GM11168 (cell line): ENCODE measurements around the gene TBX6.

Experiments
- in situ Hi-C: fragments of 300-500 bp; cut with MboI; formaldehyde crosslinking; loops from one replicate; pipeline ENCODE4 v1.12.0; 2022; ENCODE audit warnings: low sequenced_read_pairs; ENCODE audit not compliant: unreplicated experiment

The TBX6 gene

DNA sequence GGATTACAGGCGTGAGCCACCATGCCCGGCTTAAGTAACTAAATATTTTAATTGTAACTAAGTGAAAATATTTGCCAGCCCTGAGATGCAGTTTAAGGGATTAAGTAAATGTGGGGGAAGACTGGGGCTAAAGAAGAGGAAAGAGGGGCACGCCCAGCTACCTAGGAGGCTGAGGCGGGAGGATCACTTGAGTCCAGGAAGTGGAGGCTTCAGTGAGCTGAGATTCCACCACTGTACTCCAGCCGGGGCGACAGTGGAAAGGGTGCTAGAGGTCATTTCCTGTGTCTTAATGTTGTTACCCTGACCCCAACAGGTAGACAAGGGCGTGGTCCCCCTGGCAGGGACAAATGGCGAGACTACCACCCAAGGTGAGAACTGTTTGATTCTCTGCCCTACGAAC is 23.4 kb downstream of the TBX6 start:
- in situ Hi-C loops, result no loop called here

DNA sequence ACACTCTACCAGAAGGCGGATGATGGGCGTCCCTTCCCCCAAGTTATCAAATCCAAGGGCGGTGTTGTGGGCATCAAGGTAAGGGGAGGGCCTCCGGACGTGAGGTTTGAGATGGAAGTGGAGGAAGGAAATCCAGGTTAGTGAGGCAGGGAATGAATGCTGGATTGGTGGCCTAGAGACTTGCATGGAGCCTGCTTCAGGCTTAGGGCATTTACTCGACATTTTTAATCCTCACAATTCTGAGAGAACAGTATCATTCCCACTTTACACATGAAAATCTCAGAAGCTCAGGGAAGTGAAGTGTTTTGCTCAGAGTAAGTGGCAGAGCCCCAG is 24.2 kb downstream of the TBX6 start:
- in situ Hi-C loops, result no loop called here

DNA sequence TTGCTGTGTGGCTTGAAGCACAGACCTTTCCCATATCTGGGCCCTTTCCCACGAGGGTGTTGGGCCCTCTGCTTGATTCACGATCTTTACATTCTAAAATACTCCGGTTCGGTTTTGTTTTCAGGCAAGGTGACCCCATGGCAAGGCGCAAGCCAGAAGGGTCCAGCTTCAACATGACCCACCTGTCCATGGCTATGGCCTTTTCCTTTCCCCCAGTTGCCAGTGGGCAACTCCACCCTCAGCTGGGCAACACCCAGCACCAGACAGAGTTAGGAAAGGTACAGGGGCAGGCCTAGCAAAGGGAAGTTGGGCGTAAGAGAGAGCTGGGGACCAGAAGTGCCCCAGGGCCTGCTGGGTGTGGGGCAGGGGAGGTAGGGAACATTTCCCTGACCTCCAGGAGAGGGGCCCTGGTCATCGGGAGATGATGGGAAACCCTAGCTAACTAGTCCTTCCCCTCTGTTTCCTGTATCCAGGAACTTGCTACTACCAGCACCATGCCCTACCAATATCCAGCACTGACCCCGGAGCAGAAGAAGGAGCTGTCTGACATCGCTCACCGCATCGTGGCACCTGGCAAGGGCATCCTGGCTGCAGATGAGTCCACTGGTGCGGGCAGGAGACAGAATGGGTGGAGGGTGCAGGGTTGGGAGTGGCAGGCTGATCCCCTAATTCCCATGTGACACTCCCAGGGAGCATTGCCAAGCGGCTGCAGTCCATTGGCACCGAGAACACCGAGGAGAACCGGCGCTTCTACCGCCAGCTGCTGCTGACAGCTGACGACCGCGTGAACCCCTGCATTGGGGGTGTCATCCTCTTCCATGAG is 24.8 kb downstream of the TBX6 start:
- in situ Hi-C loops, result no loop called here

DNA sequence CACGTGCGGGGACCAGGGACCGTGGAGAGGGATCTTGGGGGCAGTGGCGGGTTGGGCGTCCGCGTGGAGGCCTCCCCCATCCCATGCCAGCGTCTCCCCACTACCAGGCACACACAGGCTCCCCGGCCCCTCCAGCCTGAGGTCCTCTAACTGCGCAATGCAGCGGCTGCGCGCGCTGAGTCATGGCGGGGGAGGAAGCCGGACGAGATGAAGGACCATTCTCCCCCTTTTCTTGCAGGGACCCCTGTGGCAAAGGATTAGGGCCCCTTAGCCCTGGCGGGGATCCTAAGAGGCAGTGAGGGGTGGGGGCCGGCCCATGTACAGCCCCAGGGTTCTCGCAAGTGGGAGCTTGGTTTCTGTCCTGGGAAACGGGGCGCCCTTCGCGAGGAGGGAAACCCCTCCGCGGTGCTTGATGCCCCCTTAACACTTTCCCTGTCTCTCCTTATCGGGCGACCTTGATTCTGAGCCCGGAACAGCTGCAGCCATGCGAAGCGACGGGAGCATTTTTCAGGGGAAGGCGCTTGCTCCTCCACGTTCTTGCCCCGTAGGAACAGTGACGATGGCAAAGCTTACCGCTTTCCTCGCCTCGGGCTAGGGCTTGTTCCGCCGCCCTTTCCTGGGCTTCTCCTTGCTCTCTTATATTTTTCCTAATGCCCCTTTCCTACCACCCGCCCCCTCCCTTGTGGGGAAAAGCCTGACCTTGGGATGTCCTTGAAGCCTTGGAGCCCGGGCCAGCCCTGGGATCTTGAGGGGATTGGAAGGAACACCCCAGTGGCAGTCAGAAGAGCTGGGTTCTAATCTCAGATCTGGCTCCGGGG is 25.6 kb downstream of the TBX6 start:
- in situ Hi-C loops, result no loop called here

- in situ Hi-C loops, result no loop called here
Observed at GRCh38 chr16:30065102-30065942, 26.4 kb downstream of the TBX6 start, which contains the start of gene ALDOA. Gene ALDOA, plus strand, starts transcription at chr16:30065760. Its CDS starts 1,138 bp downstream, at chr16:30066898.

DNA sequence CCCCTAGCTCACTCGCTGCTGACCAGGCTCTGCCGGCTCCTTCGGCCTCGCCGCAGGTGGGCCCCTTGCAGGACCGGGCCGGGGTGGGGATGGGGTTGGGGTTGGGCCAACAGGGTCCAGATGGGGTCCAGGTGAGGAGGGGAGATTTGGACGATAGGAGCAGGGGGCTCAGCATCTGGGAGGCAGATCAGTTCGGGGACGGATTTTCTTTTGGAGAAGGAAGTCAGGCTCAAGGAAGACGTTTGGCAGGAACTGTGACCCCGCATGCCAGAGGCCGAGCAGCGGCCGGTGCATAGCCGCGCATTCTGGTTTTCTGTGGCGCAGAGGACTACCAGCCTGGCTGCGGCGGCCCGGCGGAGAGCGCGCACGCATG is 27.0 kb downstream of the TBX6 start:
- in situ Hi-C loops, result no loop called here

GRCh38 chr16:30063893-30064728 is 27.6 kb downstream of the TBX6 start:
- in situ Hi-C loops, result no loop called here

GRCh38 chr16:30063278-30063892 is 28.3 kb downstream of the TBX6 start:
- in situ Hi-C loops, result no loop called here

GRCh38 chr16:30060836-30061554 is 30.7 kb downstream of the TBX6 start:
- in situ Hi-C loops, result no loop called here

- in situ Hi-C loops, result no loop called here
Observed at GRCh38 chr16:30060346-30060745, 31.4 kb downstream of the TBX6 start.

DNA sequence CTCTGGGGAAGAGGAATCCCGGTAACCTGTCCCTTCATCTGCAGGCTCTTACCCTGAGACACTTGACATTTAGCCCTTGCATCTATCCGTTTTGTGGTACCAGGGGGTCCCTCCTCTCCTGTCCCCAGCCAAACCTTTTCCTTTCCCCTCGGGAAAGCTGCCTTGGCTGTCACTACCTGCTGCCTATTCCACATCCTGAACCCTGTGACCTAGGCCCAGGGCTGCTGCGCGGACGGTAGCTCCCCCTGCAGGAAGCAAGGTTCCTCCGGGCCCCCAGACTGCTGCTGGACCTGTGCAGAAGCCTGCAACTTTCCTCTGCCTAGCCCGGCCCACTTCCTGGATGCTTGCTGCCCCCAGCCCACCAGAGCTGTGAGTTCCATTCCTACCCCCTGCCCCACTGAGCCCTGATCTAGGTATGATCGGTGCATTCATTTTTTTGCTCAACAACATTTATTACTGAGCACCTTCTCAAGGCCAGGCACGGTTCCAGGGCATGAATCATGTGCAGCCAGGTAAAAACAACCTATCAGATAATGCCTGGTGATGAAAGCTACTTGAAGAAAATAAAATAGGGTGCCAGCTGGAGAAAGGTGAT is 36.7 kb downstream of the TBX6 start:
- in situ Hi-C loops, result no loop called here

DNA sequence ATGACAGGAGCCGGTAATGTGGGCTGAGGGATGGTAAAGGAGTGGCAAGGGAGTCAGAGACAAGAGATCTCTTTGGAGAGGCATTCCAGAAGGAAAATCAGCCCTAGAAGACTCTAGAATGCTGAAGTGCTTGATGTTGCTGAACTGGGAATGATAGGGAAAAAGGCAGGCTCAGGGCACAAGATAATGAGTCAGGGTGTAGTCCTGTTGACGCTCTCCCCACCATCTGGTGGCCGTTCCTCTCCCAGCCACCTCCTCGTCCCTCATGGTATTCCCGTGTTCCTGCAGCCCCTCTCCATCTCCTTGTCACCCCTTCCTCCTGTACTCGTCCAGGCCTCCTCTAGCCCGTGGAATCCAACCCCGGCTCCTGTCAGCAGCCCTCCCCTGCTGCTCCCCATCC is 37.3 kb downstream of the TBX6 start:
- in situ Hi-C loops, result no loop called here

- in situ Hi-C loops, result no loop called here
Observed at GRCh38 chr16:30053376-30054015, 38.2 kb downstream of the TBX6 start.

GRCh38 chr16:30052671-30053372 is 38.9 kb downstream of the TBX6 start:
- in situ Hi-C loops, result no loop called here

GRCh38 chr16:30051518-30051917 is 40.2 kb downstream of the TBX6 start:
- in situ Hi-C loops, result no loop called here

- in situ Hi-C loops, result no loop called here
Observed at GRCh38 chr16:30049871-30050270, 41.9 kb downstream of the TBX6 start.

DNA sequence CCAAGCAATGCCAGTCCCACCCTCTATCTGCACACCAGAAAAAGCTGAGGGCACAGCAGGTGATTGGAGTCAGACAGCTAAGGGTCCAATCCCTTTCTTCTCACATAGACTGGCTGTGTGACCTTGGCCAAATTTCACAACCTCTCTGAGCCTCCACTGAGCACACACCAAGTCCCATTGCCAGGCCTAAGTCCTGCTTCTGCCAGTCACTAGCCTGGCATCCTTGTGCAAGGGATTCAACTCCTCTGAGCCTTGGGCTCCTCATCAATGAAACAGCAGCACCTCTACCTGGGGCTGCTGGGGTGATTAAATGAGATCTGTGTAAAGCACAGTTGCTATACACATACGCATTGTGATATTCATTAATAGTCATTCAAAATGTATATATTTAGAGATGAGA is 45.1 kb downstream of the TBX6 start:
- in situ Hi-C loops, result no loop called here
